Smooth muscle cell (in vitro differentiated cells): ENCODE data around the gene MORN3. TPM values are rescaled to one million over a fixed set of nuclear protein-coding genes. Genes with fewer than 3 reads are reported as not detected.
"Not testable (repeated sequence)": the region's sequence is repeated elsewhere in the genome, so short reads cannot be mapped to it uniquely, and the experiment has no call there.

Source experiments
- DNase-seq: peaks from one replicate; lab custom pipeline; 2025; ENCODE audit not compliant: unreplicated experiment; lab: John Stamatoyannopoulos, UW
- H2AFZ ChIP-seq: fragments of 200-600 bp; sonication (generic); 2 replicates; pipeline ENCODE4 v1.6.0; 2016; ENCODE audit warnings: antibody characterized with exemption, low read depth, mild to moderate bottlenecking
- H3F3A ChIP-seq: fragments of 200-600 bp; sonication (generic); 2 replicates; pipeline ENCODE4 v1.6.0; 2017; ENCODE audit warnings: antibody characterized with exemption, low read depth
- H3K27ac ChIP-seq: fragments of 200-600 bp; sonication (generic); 2 replicates; pipeline ENCODE4 v1.5.1; 2016; ENCODE audit warnings: low read depth, mild to moderate bottlenecking
- H3K27me3 ChIP-seq: fragments of 200-600 bp; sonication (generic); 2 replicates; pipeline ENCODE4 v1.6.1; 2016; ENCODE audit warnings: low read depth, mild to moderate bottlenecking
- H3K36me3 ChIP-seq: fragments of 200-600 bp; sonication (generic); 2 replicates; pipeline ENCODE4 v1.5.1; 2016; ENCODE audit warnings: low read depth
- H3K4me1 ChIP-seq: fragments of 200-600 bp; sonication (generic); 2 replicates; pipeline ENCODE4 v1.5.1; 2016; ENCODE audit warnings: low read depth
- H3K4me2 ChIP-seq: fragments of 200-600 bp; sonication (generic); 2 replicates; pipeline ENCODE4 v1.6.0; 2016; ENCODE audit warnings: mild to moderate bottlenecking
- H3K4me3 ChIP-seq: fragments of 200-600 bp; sonication (generic); 2 replicates; pipeline ENCODE4 v1.5.1; 2016; ENCODE audit warnings: mild to moderate bottlenecking
- H3K79me2 ChIP-seq: fragments of 200-600 bp; sonication (generic); 2 replicates; pipeline ENCODE4 v1.6.0; 2016; ENCODE audit warnings: low read depth, mild to moderate bottlenecking
- H3K9ac ChIP-seq: fragments of 200-600 bp; sonication (generic); 2 replicates; pipeline ENCODE4 v1.6.0; 2016; ENCODE audit warnings: low read depth
- H3K9me3 ChIP-seq: fragments of 200-600 bp; sonication (generic); replicated peaks from 2 replicates; pipeline ENCODE4 v1.5.1; 2016; ENCODE audit warnings: low read depth
- H4K20me1 ChIP-seq: fragments of 200-600 bp; sonication (generic); 2 replicates; pipeline ENCODE4 v1.6.0; 2016; ENCODE audit warnings: low read depth
- WGBS: methylation state at CpG from one replicate; pipeline ENCODE4 v1.1.7; 2016; ENCODE audit warnings: low lambda C conversion rate; 5-methylcytosine and 5-hydroxymethylcytosine counted together
- polyA plus RNA-seq: library from polyadenylated mRNA; unstranded; fragments of >200 nt; fragmentation: Nextera tagmentation; extraction: Ambion mirVana; gene quantifications from 2 replicates; pipeline ENCODE4 v1.2.1, GENCODE V29; 2016
- total RNA-seq: library from RNA; depleted of rRNA; stranded (reverse); fragments of >200 nt; gene quantifications from 2 replicates; pipeline ENCODE4 v1.2.3, GENCODE V29; 2014
- TF ChIP-seq, protein P1 (sequence below): fragments of 200-600 bp; sonication (generic); IDR thresholded peaks from 2 replicates; pipeline ENCODE4 v1.5.1; 2017; ENCODE audit warnings: borderline replicate concordance, mild to moderate bottlenecking, antibody characterized with exemption; ENCODE audit not compliant: insufficient read depth, poor library complexity, severe bottlenecking

MORN3 gene
- total and polyA plus RNA-seq, 2 experiments from 2014 or later: 0.18 to 2.0 TPM

DNA sequence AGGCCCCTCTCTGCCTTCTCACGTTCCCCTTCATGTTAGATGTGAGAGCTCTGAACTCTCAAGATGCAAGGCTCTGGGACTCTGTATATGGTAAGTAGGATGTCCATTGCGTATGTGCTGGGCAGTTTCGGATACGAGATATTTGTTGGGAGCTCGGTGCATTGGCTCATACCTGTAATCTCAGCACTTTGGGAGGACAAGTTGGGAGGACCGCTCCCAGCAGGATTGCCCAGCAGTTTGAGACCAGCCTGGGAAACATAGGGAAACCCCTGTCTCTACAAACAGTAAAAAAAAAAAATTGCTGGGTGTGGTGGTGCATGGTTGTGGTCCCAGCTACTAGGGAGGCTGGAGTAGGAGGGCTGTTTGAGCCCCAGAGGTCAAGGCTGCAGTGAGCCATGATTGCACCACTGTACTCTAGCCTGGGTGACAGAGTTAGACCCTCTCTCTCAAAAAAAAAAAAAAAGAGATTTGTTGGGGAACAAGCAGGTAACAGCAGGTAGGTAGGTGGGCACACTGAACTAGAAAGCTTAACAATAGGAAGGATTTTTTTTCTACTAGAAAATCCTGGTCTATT, 46.5 kb upstream of the MORN3 start:
- Histone ChIP-seq H3K79me2 (peaks cover 41% of the 10 kb centered on the region), H3K9ac (no peak overlapping the region), H3F3A (peaks cover 5% of the 10 kb centered on the region), H3K4me3 (no peak overlapping the region), H3K36me3 (no peaks in the 10 kb centered on the region), H3K27me3 (no peaks in the 10 kb centered on the region), H3K9me3 (no peaks in the 10 kb centered on the region), H4K20me1 (peaks cover 15% of the 10 kb centered on the region), H2AFZ (no peak overlapping the region), H3K27ac (no peak overlapping the region), H3K4me2 (no peak overlapping the region), H3K4me1 (peaks cover 8% of the 10 kb centered on the region)
- DNase-seq: no peak
- TF ChIP-seq, protein P1, sequence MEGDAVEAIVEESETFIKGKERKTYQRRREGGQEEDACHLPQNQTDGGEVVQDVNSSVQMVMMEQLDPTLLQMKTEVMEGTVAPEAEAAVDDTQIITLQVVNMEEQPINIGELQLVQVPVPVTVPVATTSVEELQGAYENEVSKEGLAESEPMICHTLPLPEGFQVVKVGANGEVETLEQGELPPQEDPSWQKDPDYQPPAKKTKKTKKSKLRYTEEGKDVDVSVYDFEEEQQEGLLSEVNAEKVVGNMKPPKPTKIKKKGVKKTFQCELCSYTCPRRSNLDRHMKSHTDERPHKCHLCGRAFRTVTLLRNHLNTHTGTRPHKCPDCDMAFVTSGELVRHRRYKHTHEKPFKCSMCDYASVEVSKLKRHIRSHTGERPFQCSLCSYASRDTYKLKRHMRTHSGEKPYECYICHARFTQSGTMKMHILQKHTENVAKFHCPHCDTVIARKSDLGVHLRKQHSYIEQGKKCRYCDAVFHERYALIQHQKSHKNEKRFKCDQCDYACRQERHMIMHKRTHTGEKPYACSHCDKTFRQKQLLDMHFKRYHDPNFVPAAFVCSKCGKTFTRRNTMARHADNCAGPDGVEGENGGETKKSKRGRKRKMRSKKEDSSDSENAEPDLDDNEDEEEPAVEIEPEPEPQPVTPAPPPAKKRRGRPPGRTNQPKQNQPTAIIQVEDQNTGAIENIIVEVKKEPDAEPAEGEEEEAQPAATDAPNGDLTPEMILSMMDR: no peak
- WGBS: 82% methylated on average over 6 of the region's 6 CpGs

DNA sequence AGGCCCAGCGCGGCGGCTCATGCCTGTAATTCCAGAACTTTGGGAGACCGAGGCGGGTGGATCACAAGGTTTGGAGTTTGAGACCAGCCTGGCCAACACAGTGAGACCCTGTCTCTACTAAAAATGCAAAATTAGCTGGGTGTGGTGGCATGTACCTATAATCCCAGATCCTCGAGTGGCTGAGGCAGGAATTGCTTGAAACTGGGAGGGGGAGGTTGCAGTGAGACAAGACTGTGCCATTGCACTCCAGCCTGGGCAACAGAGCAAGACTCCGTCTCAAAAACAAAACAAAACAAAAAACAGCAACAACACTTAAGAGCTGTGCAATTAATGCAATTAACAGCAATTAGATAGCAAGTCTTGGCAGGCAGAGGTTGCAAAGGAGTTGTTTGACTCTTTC, 45.6 kb upstream of the MORN3 start:
- H3K27me3 ChIP-seq, DNase-seq, H4K20me1 ChIP-seq, H3K4me2 ChIP-seq, H3K9me3 ChIP-seq, H3K36me3 ChIP-seq, H3K9ac ChIP-seq, H3K27ac ChIP-seq, H3F3A ChIP-seq, H2AFZ ChIP-seq, H3K4me3 ChIP-seq, H3K4me1 ChIP-seq: not testable (repeated sequence)
- H3K79me2 ChIP-seq: peaks cover 37% of the 10 kb centered on the region
- WGBS: 93% methylated on average over 7 of the region's 7 CpGs

DNA sequence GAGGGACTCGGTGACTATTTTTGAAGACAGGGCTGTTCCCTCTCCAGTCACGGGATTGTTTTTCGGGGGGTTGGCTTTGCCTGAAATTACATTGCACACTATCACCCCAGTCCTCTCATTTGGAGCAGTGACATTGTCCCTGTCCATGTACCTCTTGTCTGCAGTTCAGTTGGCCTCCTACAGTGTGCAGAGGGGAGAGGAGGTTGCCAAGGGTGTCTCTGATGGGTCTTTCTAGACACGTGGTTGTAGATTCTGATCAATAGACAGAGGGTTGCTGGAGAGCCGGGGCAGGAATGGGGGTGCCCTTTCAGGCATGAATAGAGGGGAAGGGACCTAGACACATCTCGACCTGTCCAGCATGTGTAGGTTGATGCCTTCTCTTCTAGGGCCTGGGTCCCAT, 44.3 kb upstream of the MORN3 start:
- WGBS: 83% methylated on average over 6 of the region's 6 CpGs
- Histone ChIP-seq H3K27ac (no peak overlapping the region), H4K20me1 (no peaks in the 10 kb centered on the region)

DNA sequence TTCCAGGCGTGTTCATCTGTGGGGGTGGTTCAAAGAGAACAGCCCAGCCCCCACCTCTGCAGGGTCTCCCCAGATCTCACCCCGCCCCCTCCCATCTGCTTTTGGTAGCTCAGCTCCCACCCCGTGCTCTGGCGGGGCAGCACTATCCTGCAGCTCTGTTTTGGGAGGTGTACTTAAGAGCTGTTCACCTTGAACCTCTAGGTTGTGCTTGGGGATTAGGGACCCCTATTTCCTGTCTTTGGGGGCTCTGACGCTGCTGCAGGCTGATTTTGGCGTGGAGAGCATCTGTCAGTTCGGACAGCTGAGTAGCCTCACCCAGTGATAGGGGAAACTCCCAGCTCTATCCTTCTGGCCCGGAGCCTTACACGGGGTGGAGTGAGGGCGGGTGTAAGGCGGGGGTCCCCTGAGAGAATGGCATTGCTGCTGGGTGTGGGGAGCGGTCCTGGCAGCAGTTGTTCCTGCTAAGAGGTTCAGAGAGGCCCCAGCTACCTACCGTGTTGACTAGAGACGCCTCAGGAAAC, 43.9 kb upstream of the MORN3 start:
- TF ChIP-seq, protein P1: no peak
- H3K27me3 ChIP-seq: no peaks in the 10 kb centered on the region
- H3K4me2 ChIP-seq: peak overlapping the region; percentile 99
- peaks cover 24% of the 10 kb centered on the region for H3K79me2 ChIP-seq
- 21% methylated on average over 14 of the region's 14 CpGs for WGBS
- no peak for DNase-seq
- no peaks in the 10 kb centered on the region for H3K9me3 ChIP-seq
- H3K36me3 ChIP-seq: no peaks in the 10 kb centered on the region
- H4K20me1 ChIP-seq: no peaks in the 10 kb centered on the region
- H3K9ac ChIP-seq: peak overlapping the region; percentile 79
- peaks cover 8% of the 10 kb centered on the region for H3K4me1 ChIP-seq
- H3K27ac ChIP-seq: no peak overlapping the region
- peak overlapping the region; percentile 31 for H2AFZ ChIP-seq
- H3F3A ChIP-seq: peaks cover 4% of the 10 kb centered on the region
- peak overlapping the region; percentile 93 for H3K4me3 ChIP-seq

More for the DNA sequence above, 44.3 kb upstream of the MORN3 start:
- Histone ChIP-seq H3K27me3 (no peaks in the 10 kb centered on the region), H3K9ac (peak overlapping the region; percentile 79), H3K4me2 (peak overlapping the region; percentile 99), H2AFZ (no peak overlapping the region), H3K79me2 (peaks cover 29% of the 10 kb centered on the region), H3K4me1 (peaks cover 8% of the 10 kb centered on the region), H3F3A (peaks cover 4% of the 10 kb centered on the region), H3K36me3 (no peaks in the 10 kb centered on the region), H3K4me3 (peak overlapping the region; percentile 93), H3K9me3 (no peaks in the 10 kb centered on the region)
- DNase-seq: no peak
- TF ChIP-seq, protein P1: no peak
